HCT116 (cell line): ENCODE results near the gene CD247. TPM values are rescaled to one million over a fixed set of nuclear protein-coding genes. Genes with fewer than 3 reads are reported as not detected.

Experiments
- ATAC-seq: fragments of 200-7000 bp; cut with Tn5 transposase; 2 replicates; pipeline ENCODE4 v1.9.1; 2020; ENCODE audit warnings: mild to moderate bottlenecking, moderate library complexity
- BruUV-seq: library from RNA; stranded (reverse); fragments of 400-500 nt; replicated peaks from 2 replicates; lab custom pipeline; 2021; lab: Mats Ljungman, UMichigan
- CTCF ChIA-PET: fragments of 300-600 bp; sonication (Branson Sonifier 250); formaldehyde crosslinking; loops from one replicate; lab custom pipeline; 2021; ENCODE audit warnings: antibody characterized with exemption; lab: Charles Lee
- POLR2A ChIA-PET: fragments of 300-600, 350-600 bp; sonication (Branson Sonifier 250); formaldehyde crosslinking; loops from one replicate; lab custom pipeline; 2021; ENCODE audit warnings: antibody characterized with exemption; lab: Charles Lee
- RAD21 ChIA-PET, 2 experiments: fragments of 300-600 bp; sonication (Branson Sonifier 250); formaldehyde crosslinking; loops; one replicate each; lab custom pipeline; 2023; ENCODE audit warnings: low total read pairs in 2 of 2; ENCODE audit not compliant: uncharacterized antibody in 2 of 2, unreplicated experiment in 2 of 2, low non-redundant PET in 1 of 2; lab: Charles Lee
- DNase-seq: peaks from one replicate; pipeline ENCODE4 v3.0.0-alpha.2; 2010; ENCODE audit warnings: low read depth, low spot score
- H2AFZ ChIP-seq: fragments of 200-600 bp; shearing (Covaris generic), sonication (generic); 2 replicates; pipeline ENCODE4 v1.6.1; 2017; ENCODE audit warnings: low read depth, mixed run types, mixed read lengths, antibody characterized with exemption, low read length; ENCODE audit not compliant: poor library complexity, severe bottlenecking
- H3K27ac ChIP-seq: 2 replicates; pipeline ENCODE4 v1.5.1; 2012; ENCODE audit warnings: low read depth, low read length
- H3K27me3 ChIP-seq: fragments of 200-600 bp; sonication (generic); 2 replicates; pipeline ENCODE4 v1.6.1; 2016; ENCODE audit warnings: mixed run types, low read length, mixed read lengths; ENCODE audit not compliant: insufficient read depth
- H3K36me3 ChIP-seq, 2 experiments: fragments of 200-500 bp in 1 of 2; fragments of 200-600 bp in 1 of 2; sonication (Bioruptor generic) in 1 of 2; sonication (generic) in 1 of 2; 2 replicates each; pipeline versions ENCODE4 v1.5.1 to v1.6.1; 2014 to 2016; ENCODE audit warnings: low read length in 2 of 2, inconsistent platforms in 1 of 2, mixed read lengths in 1 of 2, mixed run types in 1 of 2; ENCODE audit not compliant: insufficient read depth in 2 of 2, control insufficient read depth in 1 of 2
- H3K4me1 ChIP-seq, 2 experiments: fragments of 200-600 bp in 1 of 2; sonication (generic) in 1 of 2; 2 replicates each; pipeline versions ENCODE4 v1.5.1 to v1.6.1; 2012 to 2017; ENCODE audit warnings: low read length in 2 of 2, inconsistent platforms in 1 of 2, mild to moderate bottlenecking in 1 of 2, mixed read lengths in 1 of 2, mixed run types in 1 of 2, moderate library complexity in 1 of 2; ENCODE audit not compliant: insufficient read depth in 2 of 2, control insufficient read depth in 1 of 2
- H3K4me2 ChIP-seq: fragments of 200-600 bp; sonication (generic); 2 replicates; pipeline ENCODE4 v1.6.1; 2017; ENCODE audit warnings: mixed run types, low read length, mixed read lengths
- H3K4me3 ChIP-seq, 2 experiments: fragments of 200-600 bp in 1 of 2; sonication (generic) in 1 of 2; replicated peaks in 1 of 2; 2 replicates each; pipeline ENCODE4 v1.5.1; 2011 to 2016; ENCODE audit warnings: low read length in 2 of 2, control low read depth in 1 of 2, low read depth in 1 of 2, mild to moderate bottlenecking in 1 of 2, mixed read lengths in 1 of 2, mixed run types in 1 of 2
- H3K79me2 ChIP-seq: fragments of 200-600 bp; sonication (generic); 2 replicates; pipeline ENCODE4 v1.6.1; 2017; ENCODE audit warnings: mild to moderate bottlenecking, mixed run types, low read length, moderate library complexity, mixed read lengths; ENCODE audit not compliant: insufficient read depth
- H3K9ac ChIP-seq: fragments of 200-600 bp; sonication (generic); 2 replicates; pipeline ENCODE4 v1.6.1; 2016; ENCODE audit warnings: low read length, mixed read lengths
- H3K9me2 ChIP-seq: fragments of 200-600 bp; sonication (generic), shearing (Covaris generic); 2 replicates; pipeline ENCODE4 v1.6.1; 2017; ENCODE audit warnings: mixed run types, mild to moderate bottlenecking, moderate library complexity; ENCODE audit not compliant: insufficient read depth
- H3K9me3 ChIP-seq, 2 experiments: fragments of 200-500 bp in 1 of 2; fragments of 200-600 bp in 1 of 2; sonication (Bioruptor generic) in 1 of 2; sonication (generic) in 1 of 2; 2 replicates each; pipeline ENCODE4 v1.6.1; 2014 to 2017; ENCODE audit warnings: low read length in 2 of 2, mixed read lengths in 2 of 2, inconsistent platforms in 1 of 2, low read depth in 1 of 2, mild to moderate bottlenecking in 1 of 2, mixed run types in 1 of 2, moderate library complexity in 1 of 2; ENCODE audit not compliant: control insufficient read depth in 1 of 2, insufficient read depth in 1 of 2
- H4K20me1 ChIP-seq: fragments of 200-600 bp; sonication (generic), shearing (Covaris generic); 2 replicates; pipeline ENCODE4 v1.6.1; 2017; ENCODE audit warnings: mixed run types, mild to moderate bottlenecking, moderate library complexity; ENCODE audit not compliant: insufficient read depth
- CBX3 ChIP-seq: IDR thresholded peaks from 2 replicates; pipeline ENCODE4 v1.6.1; 2012; ENCODE audit warnings: low read depth
- CEBPB ChIP-seq: IDR thresholded peaks from 2 replicates; pipeline ENCODE4 v1.6.1; 2012; ENCODE audit warnings: low read depth
- ELF1 ChIP-seq: IDR thresholded peaks from 2 replicates; pipeline ENCODE4 v1.6.1; 2012; ENCODE audit warnings: low read depth, borderline replicate concordance
- EZH2 ChIP-seq: fragments of 200-600 bp; sonication (generic); IDR thresholded peaks from 2 replicates; pipeline ENCODE4 v1.6.1; 2017; ENCODE audit warnings: antibody characterized with exemption, mixed run types
- EZH2phosphoT487 ChIP-seq: fragments of 200-600 bp; IDR thresholded peaks from 2 replicates; pipeline ENCODE4 v1.6.1; 2018; ENCODE audit warnings: antibody characterized with exemption, borderline replicate concordance
- FOSL1 ChIP-seq: IDR thresholded peaks from 2 replicates; pipeline ENCODE4 v1.6.1; 2012; ENCODE audit warnings: low read depth
- POLR2A ChIP-seq: IDR thresholded peaks from 2 replicates; pipeline ENCODE4 v1.7.0; 2011; ENCODE audit warnings: borderline replicate concordance; ENCODE audit not compliant: insufficient read depth, insufficient read length; ENCODE audit errors: extremely low read depth
- POLR2AphosphoS5 ChIP-seq: IDR thresholded peaks from 2 replicates; pipeline ENCODE4 v1.6.1; 2011; ENCODE audit warnings: mild to moderate bottlenecking, low read depth, low read length, moderate library complexity
- RAD21 ChIP-seq: IDR thresholded peaks from 2 replicates; pipeline ENCODE4 v1.6.1; 2012; ENCODE audit warnings: low read depth, mild to moderate bottlenecking
- SIN3A ChIP-seq: IDR thresholded peaks from 2 replicates; pipeline ENCODE4 v1.6.1; 2012; ENCODE audit warnings: low read depth
- SP1 ChIP-seq: IDR thresholded peaks from 2 replicates; pipeline ENCODE4 v1.6.1; 2012; ENCODE audit warnings: low read depth
- SRF ChIP-seq: IDR thresholded peaks from 2 replicates; pipeline ENCODE4 v1.6.1; 2012; ENCODE audit warnings: low read depth
- TCF7L2 ChIP-seq: IDR thresholded peaks from 2 replicates; pipeline ENCODE4 v1.7.0; 2011; ENCODE audit warnings: borderline replicate concordance, inconsistent platforms; ENCODE audit not compliant: insufficient read depth, insufficient read length; ENCODE audit errors: extremely low read depth
- YY1 ChIP-seq: IDR thresholded peaks from 2 replicates; pipeline ENCODE4 v1.6.1; 2011; ENCODE audit warnings: low read length, low read depth, moderate library complexity, mild to moderate bottlenecking; ENCODE audit not compliant: insufficient replicate concordance; ENCODE audit errors: extremely low read depth
- ZNF274 ChIP-seq: fragments of 200-500 bp; sonication (Bioruptor generic); IDR thresholded peaks from 2 replicates; pipeline ENCODE4 v1.6.1; 2014; ENCODE audit warnings: mild to moderate bottlenecking, low read depth, low read length, inconsistent platforms
- intact Hi-C: fragments of 100-400 bp; cut with micrococcal nuclease; formaldehyde crosslinking; loops from 2 replicates; pipeline ENCODE4 v1.10.0; 2022
- total RNA-seq: library from RNA; stranded (reverse); gene quantifications from one replicate; pipeline ENCODE4 v1.2.1, GENCODE V29; 2021; ENCODE audit not compliant: unreplicated experiment
- TF ChIP-seq, protein P1 (sequence below): IDR thresholded peaks from 2 replicates; pipeline ENCODE4 v1.6.1; 2012
- TF ChIP-seq, protein P2 (sequence below): IDR thresholded peaks from 2 replicates; pipeline ENCODE4 v1.6.1; 2012

Gene CD247
- total RNA-seq, 1 experiment from 2014 or later, result 0.57 TPM

DNA sequence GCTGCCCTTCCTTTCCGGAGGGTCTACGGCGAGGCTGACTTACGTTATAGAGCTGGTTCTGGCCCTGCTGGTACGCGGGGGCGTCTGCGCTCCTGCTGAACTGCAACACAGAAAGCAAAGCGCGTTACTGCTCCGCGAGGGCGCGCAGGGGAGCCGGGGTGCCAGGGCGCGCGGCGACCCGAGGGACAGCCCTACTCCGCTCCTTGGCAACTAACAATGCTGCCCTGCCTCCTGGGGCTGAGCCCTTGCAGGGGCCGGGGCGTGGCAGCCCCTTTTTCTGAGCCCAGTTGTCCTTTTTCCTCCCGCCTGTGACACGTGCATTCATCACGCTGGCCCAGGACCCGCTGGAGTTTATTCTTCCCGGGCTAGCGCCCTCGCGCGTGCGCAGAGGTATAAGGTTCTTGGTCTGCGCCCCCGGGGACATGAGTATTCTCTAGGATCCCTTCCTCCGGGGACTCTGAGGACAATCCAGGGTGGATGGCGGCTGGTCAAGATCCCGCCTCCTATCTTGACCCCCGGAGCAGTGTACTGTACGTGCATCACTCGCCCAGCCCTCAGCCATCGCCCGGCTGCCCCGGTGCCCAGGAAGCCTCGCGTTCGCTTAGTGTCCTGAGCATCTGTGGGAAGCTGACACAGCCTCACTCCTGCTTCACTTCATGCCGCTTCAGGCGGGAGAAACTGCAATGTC, 78.9 kb downstream of the CD247 start:
- ATAC-seq (no peak), DNase-seq (no peak)
- no peaks in the 10 kb centered on the region for H3K27me3 ChIP-seq
- H3K27ac ChIP-seq, result no peak overlapping the region
- no peak for TF ChIP-seq ZNF274
- no peak for TF ChIP-seq POLR2AphosphoS5
- no peak for TF ChIP-seq ELF1
- no peak for TF ChIP-seq YY1
- TF ChIP-seq FOSL1, result no peak
- TF ChIP-seq EZH2phosphoT487, result no peak
- no peak for TF ChIP-seq SIN3A
- ChIA-PET POLR2A (no interaction called here), CTCF (no interaction called here), RAD21 (no interaction called here)
- no peaks in the 10 kb centered on the region for H4K20me1 ChIP-seq
- H3K9me2 ChIP-seq, result no peaks in the 10 kb centered on the region
- H3K79me2 ChIP-seq, result no peaks in the 10 kb centered on the region
- H3K4me2 ChIP-seq, result no peak overlapping the region
- no peak overlapping the region for H3K4me3 ChIP-seq
- no peaks in the 10 kb centered on the region for H3K36me3 ChIP-seq
- H2AFZ ChIP-seq, result no peak overlapping the region
- intact Hi-C loops, result no loop called here
- H3K9me3 ChIP-seq, result no peaks in the 10 kb centered on the region
- peaks cover 0 to 13% of the 10 kb centered on the region in 2 experiments; a peak in 3 of 4 replicates for H3K4me1 ChIP-seq
- no peak overlapping the region for H3K9ac ChIP-seq
- no TSS peak for BruUV-seq

DNA sequence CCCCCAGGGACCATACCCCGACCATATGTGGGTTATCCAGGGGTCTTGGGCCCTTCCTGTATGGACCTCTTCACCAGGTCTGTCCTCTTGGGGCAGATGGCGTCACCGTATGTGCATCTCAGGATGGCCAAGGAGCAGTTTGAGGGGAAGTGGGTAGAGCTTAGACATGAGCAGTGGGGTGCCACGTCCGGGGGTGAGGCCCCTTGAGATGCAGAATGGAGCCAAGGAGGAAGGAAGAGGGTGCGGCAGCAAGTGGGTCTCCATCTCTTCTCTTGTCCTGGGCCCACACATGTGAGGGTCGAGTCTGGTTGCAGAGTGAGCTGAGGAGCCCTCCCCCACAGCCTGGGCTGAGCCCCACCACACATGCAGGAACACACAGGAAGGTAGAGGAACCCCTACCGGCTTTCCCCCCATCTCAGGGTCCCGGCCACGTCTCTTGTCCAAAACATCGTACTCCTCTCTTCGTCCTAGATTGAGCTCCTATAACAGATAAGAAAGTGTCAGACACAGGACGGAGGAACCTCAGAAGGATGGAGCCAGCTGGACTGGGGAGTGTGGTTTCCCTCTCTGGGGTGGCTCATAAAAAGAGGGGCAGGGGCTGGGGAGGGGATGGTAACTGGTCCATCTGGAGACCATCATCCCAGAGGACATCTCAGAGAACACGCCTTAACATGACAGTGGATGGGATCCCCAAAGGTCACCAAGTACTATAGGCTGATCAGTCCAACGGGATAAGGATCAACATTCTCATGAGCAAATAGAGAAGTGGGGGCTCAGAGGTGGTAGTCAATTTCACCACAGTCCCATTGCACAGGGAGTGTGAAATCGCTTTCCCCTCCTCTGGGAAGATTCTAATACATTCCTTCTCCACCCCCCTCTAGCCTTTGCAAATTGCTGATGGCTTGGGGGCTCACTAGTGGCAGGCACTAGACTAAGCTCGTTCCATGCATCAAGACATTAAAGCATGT, 79.9 kb downstream of the CD247 start:
- Histone ChIP-seq H4K20me1 (no peaks in the 10 kb centered on the region), H3K79me2 (no peaks in the 10 kb centered on the region), H3K9me2 (no peaks in the 10 kb centered on the region), H3K9me3 (no peaks in the 10 kb centered on the region), H3K4me1 (peaks cover 0 to 13% of the 10 kb centered on the region in 2 experiments; a peak in 3 of 4 replicates), H3K27ac (no peak overlapping the region), H3K4me3 (no peak overlapping the region), H2AFZ (no peak overlapping the region), H3K36me3 (no peaks in the 10 kb centered on the region), H3K27me3 (no peaks in the 10 kb centered on the region), H3K4me2 (no peak overlapping the region), H3K9ac (no peak overlapping the region)
- ATAC-seq, result no peak
- BruUV-seq, result no TSS peak
- no peak for DNase-seq
- ChIA-PET POLR2A (no interaction called here), CTCF (no interaction called here), RAD21 (no interaction called here)
- intact Hi-C loops, result no loop called here
- TF ChIP-seq CBX3, result no peak
- no peak for TF ChIP-seq RAD21
- TF ChIP-seq, protein P1, sequence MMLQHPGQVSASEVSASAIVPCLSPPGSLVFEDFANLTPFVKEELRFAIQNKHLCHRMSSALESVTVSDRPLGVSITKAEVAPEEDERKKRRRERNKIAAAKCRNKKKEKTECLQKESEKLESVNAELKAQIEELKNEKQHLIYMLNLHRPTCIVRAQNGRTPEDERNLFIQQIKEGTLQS, result no peak
- TF ChIP-seq SP1, result no peak
- TF ChIP-seq EZH2, result no peak
- TF ChIP-seq TCF7L2, result no peak
- no peak for TF ChIP-seq SRF
- TF ChIP-seq POLR2A, result no peak
- no peak for TF ChIP-seq POLR2AphosphoS5
- TF ChIP-seq EZH2phosphoT487, result no peak
- no peak for TF ChIP-seq CEBPB
- TF ChIP-seq, protein P2, sequence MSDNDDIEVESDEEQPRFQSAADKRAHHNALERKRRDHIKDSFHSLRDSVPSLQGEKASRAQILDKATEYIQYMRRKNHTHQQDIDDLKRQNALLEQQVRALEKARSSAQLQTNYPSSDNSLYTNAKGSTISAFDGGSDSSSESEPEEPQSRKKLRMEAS, result no peak
- no peak for TF ChIP-seq FOSL1
